ENCODE measurements around the gene MAPK6. TPM values are rescaled to one million over a fixed set of nuclear protein-coding genes. Genes with fewer than 3 reads are reported as not detected.

Gene MAPK6
- total RNA-seq, 4 donors from 2014 or later = 50.0 to 87.1 (median 69.2) TPM

- no peak for TF ChIP-seq CTCF (IDR thresholded peaks at IDR 0.05)
- no peak for TF ChIP-seq POLR2A (IDR thresholded peaks at IDR 0.05)
- no peak for TF ChIP-seq POLR2AphosphoS5 (IDR thresholded peaks at IDR 0.05)
- peaks cover 42% of the 10 kb centered on the region for H3K4me1 ChIP-seq
- no peaks in the 10 kb centered on the region for H3K9me3 ChIP-seq
- H3K27me3 ChIP-seq = no peaks in the 10 kb centered on the region
- H3K27ac ChIP-seq = peak overlapping the region; percentile 26
- no peaks in the 10 kb centered on the region for H3K36me3 ChIP-seq
- no peak overlapping the region for H3K4me3 ChIP-seq
- WGBS = 89% methylated on average over 16 of the region's 16 CpGs
- DNase-seq (ENCODE audit: low spot score in 2 of 2) = no peak
Measured at GRCh38 chr15:52101542-52102323, 82.7 kb downstream of the MAPK6 start.

DNA sequence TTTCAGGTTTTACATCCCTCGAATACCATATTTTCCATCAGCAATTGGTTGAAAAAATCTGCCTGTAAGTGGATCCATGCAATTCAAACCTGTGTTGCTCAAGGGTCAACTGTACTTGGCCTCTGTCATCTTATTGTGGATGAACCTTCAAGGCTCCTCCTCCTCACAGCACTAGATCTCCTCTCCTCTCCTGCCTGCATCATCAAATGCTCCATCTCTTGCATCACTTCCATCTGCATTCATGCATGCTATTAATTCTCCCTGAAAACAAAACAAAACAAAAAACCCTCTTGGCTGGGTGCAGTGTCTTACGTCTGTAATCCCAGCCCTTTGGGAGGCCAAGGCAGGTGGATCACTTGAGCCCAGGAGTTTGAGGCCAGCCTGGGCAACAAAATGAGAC is 83.4 kb downstream of the MAPK6 start:
- no peaks in the 10 kb centered on the region for H3K27me3 ChIP-seq
- H3K9me3 ChIP-seq = no peaks in the 10 kb centered on the region
- peaks cover 45% of the 10 kb centered on the region for H3K4me1 ChIP-seq
- 73% methylated on average over 2 of the region's 2 CpGs for WGBS
- no peaks in the 10 kb centered on the region for H3K36me3 ChIP-seq
- no peak overlapping the region for H3K4me3 ChIP-seq
- no peak for DNase-seq (ENCODE audit: low spot score in 2 of 2)
- TF ChIP-seq POLR2AphosphoS5 (IDR thresholded peaks at IDR 0.05) (peak in 1 of 3 donors; percentile 50), POLR2A (IDR thresholded peaks at IDR 0.05) (no peak), EP300 (IDR thresholded peaks at IDR 0.05) (no peak)
- H3K27ac ChIP-seq = peak overlapping the region; percentile 65

DNA sequence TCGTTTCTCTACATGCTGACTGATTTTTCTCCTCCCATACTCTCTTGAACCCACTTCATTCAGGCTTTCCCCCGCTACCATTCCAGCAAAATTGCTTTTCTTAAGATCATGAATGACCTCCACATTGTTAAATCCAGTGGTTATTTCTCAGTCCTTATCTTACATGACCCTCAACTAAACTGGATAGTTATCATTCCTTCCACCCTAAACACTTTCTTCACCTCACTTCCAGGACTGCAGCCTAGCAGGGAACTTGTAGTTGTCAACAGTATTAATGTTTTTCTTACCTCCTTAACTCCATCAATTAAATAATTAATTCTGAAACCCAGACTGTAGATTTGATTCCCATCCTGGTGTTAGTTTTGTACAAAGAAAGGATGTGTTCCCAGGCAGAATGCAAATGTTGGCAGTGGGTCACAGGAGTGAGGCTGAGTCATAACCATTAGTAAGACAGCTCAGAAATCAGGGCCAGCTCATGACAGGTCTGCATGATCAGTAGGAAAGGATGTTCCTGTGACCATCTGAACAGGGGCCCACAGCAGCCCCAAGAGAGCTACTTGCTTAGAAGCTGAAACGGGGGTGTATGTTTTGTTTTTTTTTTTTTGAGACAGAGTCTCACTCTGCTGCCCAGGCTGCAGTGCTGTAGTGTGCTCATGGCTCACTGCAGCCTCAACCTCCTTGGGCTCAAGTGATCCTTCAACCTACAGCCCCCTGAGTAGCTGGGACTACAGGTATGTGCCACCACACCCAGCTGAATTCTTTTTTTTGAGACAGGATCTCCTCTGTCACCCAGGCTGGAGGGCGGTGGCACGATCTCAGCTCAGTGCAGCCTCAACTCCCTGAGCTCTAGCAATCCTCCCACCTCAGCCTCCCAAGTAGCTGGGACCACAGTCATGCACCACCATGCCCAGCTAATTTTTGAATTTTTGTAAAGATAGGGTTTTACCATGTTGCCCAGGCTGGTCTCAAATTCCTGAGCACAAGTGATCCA is 84.5 kb downstream of the MAPK6 start:
- no peaks in the 10 kb centered on the region for H3K9me3 ChIP-seq
- H3K27ac ChIP-seq = peak overlapping the region; percentile 65
- no peaks in the 10 kb centered on the region for H3K36me3 ChIP-seq
- H3K27me3 ChIP-seq = no peaks in the 10 kb centered on the region
- H3K4me3 ChIP-seq = no peak overlapping the region
- no peak for TF ChIP-seq POLR2A (IDR thresholded peaks at IDR 0.05)
- no peak for TF ChIP-seq EP300 (IDR thresholded peaks at IDR 0.05)
- TF ChIP-seq CTCF (IDR thresholded peaks at IDR 0.05) = no peak
- no peak for TF ChIP-seq POLR2AphosphoS5 (IDR thresholded peaks at IDR 0.05)
- 67% methylated on average over 5 of the region's 5 CpGs for WGBS
- DNase-seq (ENCODE audit: low spot score in 2 of 2) = peak in 1 of 2 donors; percentile 89
- peaks cover 45% of the 10 kb centered on the region for H3K4me1 ChIP-seq

DNA sequence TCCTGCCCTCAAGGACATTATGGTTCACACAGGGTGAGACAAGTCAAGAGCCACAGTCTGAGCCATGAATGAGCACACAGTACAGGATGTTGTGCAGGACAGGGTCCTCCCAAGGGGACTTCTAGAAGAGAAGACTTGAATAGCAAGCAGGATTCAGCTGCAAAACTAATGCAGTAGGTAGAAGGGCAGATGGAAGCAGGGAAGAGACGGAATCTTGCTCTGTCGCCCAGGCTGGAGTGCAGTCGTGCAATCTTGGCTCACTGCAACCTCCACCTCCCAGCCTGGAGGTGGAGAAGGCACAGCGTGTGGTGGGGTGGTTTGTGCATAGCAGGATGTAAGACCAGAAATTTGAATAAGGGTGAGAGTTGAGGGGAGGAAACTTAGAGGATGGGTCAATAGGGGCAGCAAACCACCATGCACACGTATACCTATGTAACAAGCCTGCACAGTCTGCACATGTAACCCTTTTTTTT is 85.5 kb downstream of the MAPK6 start:
- no peak for DNase-seq (ENCODE audit: low spot score in 2 of 2)
- H3K4me3 ChIP-seq = no peak overlapping the region
- no peaks in the 10 kb centered on the region for H3K27me3 ChIP-seq
- H3K27ac ChIP-seq = no peak overlapping the region
- WGBS = 84% methylated on average over 5 of the region's 5 CpGs
- peaks cover 45% of the 10 kb centered on the region for H3K4me1 ChIP-seq
- no peaks in the 10 kb centered on the region for H3K36me3 ChIP-seq
- TF ChIP-seq POLR2A (IDR thresholded peaks at IDR 0.05) = no peak
- no peak for TF ChIP-seq POLR2AphosphoS5 (IDR thresholded peaks at IDR 0.05)
- TF ChIP-seq EP300 (IDR thresholded peaks at IDR 0.05) = no peak
- TF ChIP-seq CTCF (IDR thresholded peaks at IDR 0.05) = no peak
- no peaks in the 10 kb centered on the region for H3K9me3 ChIP-seq

DNA sequence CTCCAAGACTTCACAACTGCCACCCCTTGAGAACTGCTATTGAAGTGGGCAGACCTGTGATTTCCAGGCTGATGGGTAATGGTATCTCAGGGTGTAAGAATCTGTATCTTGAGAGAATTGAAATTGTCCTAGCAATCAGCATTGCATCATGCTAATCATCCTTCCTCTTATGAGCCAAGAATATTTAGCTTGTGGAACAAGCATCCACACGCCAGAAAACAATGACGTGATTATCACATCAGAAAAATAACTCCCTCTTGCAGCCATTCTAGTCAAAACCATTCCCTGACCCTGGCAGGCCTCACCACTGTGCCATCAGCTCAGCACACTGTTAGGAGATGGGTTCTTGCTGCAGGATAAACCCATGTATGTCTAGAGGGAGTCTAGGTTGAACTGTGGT is 86.8 kb downstream of the MAPK6 start:
- Histone ChIP-seq H3K4me3 (no peak overlapping the region), H3K27ac (peak overlapping the region; percentile 34), H3K36me3 (no peaks in the 10 kb centered on the region), H3K4me1 (peaks cover 45% of the 10 kb centered on the region), H3K27me3 (no peaks in the 10 kb centered on the region), H3K9me3 (no peaks in the 10 kb centered on the region)
- TF ChIP-seq POLR2A (IDR thresholded peaks at IDR 0.05) = no peak
- TF ChIP-seq EP300 (IDR thresholded peaks at IDR 0.05) = no peak
- TF ChIP-seq CTCF (IDR thresholded peaks at IDR 0.05) = no peak
- no peak for TF ChIP-seq POLR2AphosphoS5 (IDR thresholded peaks at IDR 0.05)
- 77% methylated on average over 2 of the region's 2 CpGs for WGBS
- no peak for DNase-seq (ENCODE audit: low spot score in 2 of 2)
